Colonic mucosa (tissue), 4 donors: ENCODE results near the gene KCNK6. TPM values are rescaled to one million over a fixed set of nuclear protein-coding genes. Genes with fewer than 3 reads are reported as not detected.

Experiments used
- DNase-seq: peaks from one replicate; pipeline ENCODE4 v3.0.0-alpha.2; 2020
- H3K27ac ChIP-seq: fragments of 200-600 bp; one replicate; pipeline ENCODE4 v1.8.0; 2021
- H3K27me3 ChIP-seq: fragments of 200-600 bp; one replicate; pipeline ENCODE4 v1.8.0; 2021
- H3K36me3 ChIP-seq: fragments of 200-600 bp; one replicate; pipeline ENCODE4 v1.8.0; 2021
- H3K4me1 ChIP-seq: fragments of 200-600 bp; one replicate; pipeline ENCODE4 v1.8.0; 2021; ENCODE audit warnings: mild to moderate bottlenecking
- H3K4me3 ChIP-seq: fragments of 200-600 bp; one replicate; pipeline ENCODE4 v1.8.0; 2021
- H3K9ac ChIP-seq, 2 donors: one replicate each; pipeline ENCODE4 v1.7.0; 2013; ENCODE audit warnings: control low read depth in 2 of 2, low read depth in 2 of 2, low read length in 2 of 2
- H3K9me3 ChIP-seq: fragments of 200-600 bp; one replicate; pipeline ENCODE4 v1.8.0; 2021
- CTCF ChIP-seq: fragments of 200-600 bp; IDR thresholded peaks from one replicate; pipeline ENCODE4 v1.8.0; 2022; ENCODE audit warnings: antibody characterized with exemption, mild to moderate bottlenecking
- intact Hi-C: fragments of 100-400 bp; cut with DNase I; formaldehyde crosslinking; loops from one replicate; pipeline ENCODE4 v1.14.1; 2022
- total RNA-seq, 2 donors: library from RNA; stranded (reverse); fragmentation: NEBNext Ultra II Directional in 1 of 2; extraction: Animal tissue kit (Norgen Biotek cat#: 25700) in 1 of 2; gene quantifications; one replicate each; pipeline ENCODE4 v1.2.1, GENCODE V29; 2021
- donor health status: healthy.
- donor health status: DM: no; HTN: no; CAD: no.
- donor health status: DM: no; HTN: no; CAD: no.

The KCNK6 gene
- total RNA-seq, 2 donors from 2014 or later = 19.8 to 23.4 TPM

GRCh38 chr19:38298821-38299680 is 20.6 kb upstream of the KCNK6 start:
- no peak for TF ChIP-seq CTCF
- intact Hi-C loops = no loop called here
- no peaks in the 10 kb centered on the region for H3K4me1 ChIP-seq

GRCh38 chr19:38303517-38304351 is 15.9 kb upstream of the KCNK6 start, which contains the start of gene C19orf33:
C19orf33 (plus strand) TSS chr19:38304251; CDS start chr19:38304262, 11 bp downstream.
- peak; percentile 92 for DNase-seq
- intact Hi-C loops = no loop called here
- Histone ChIP-seq H3K9ac (peak within 1 kb of the TSS; percentile 84 to 98), H3K4me1 (no peaks in the 10 kb centered on the region), H3K4me3 (peak within 1 kb of the TSS; percentile 42), H3K27ac (peak within 1 kb of the TSS; percentile 84), H3K9me3 (no peaks in the 10 kb centered on the region), H3K27me3 (no peaks in the 10 kb centered on the region), H3K36me3 (no peaks in the 10 kb centered on the region)
- TF ChIP-seq CTCF = no peak

More at GRCh38 chr19:38298821-38299680, 20.6 kb upstream of the KCNK6 start:
- no peaks in the 10 kb centered on the region for H3K27me3 ChIP-seq
- H3K4me3 ChIP-seq = no peak overlapping the region
- no peaks in the 10 kb centered on the region for H3K36me3 ChIP-seq
- H3K9ac ChIP-seq = no peak overlapping the region
- no peaks in the 10 kb centered on the region for H3K9me3 ChIP-seq
- peak overlapping the region; percentile 67 for H3K27ac ChIP-seq
- DNase-seq = no peak

GRCh38 chr19:38304352-38304865 is 15.2 kb upstream of the KCNK6 start:
- H3K36me3 ChIP-seq = no peaks in the 10 kb centered on the region
- H3K9ac ChIP-seq = peak overlapping the region; percentile 84 to 98
- H3K27me3 ChIP-seq = no peaks in the 10 kb centered on the region
- peak overlapping the region; percentile 84 for H3K27ac ChIP-seq
- no peaks in the 10 kb centered on the region for H3K9me3 ChIP-seq
- peak overlapping the region; percentile 42 for H3K4me3 ChIP-seq
- no peak for TF ChIP-seq CTCF
- intact Hi-C loops = no loop called here
- DNase-seq = no peak
- H3K4me1 ChIP-seq = no peaks in the 10 kb centered on the region

GRCh38 chr19:38304866-38305429 is 14.7 kb upstream of the KCNK6 start:
- H3K4me1 ChIP-seq = no peaks in the 10 kb centered on the region
- H3K27ac ChIP-seq = peak overlapping the region; percentile 84
- no peaks in the 10 kb centered on the region for H3K9me3 ChIP-seq
- no peak for TF ChIP-seq CTCF
- peak overlapping the region; percentile 42 for H3K4me3 ChIP-seq
- H3K36me3 ChIP-seq = no peaks in the 10 kb centered on the region
- peak; percentile 96 for DNase-seq
- intact Hi-C loops = no loop called here
- H3K9ac ChIP-seq = peak overlapping the region; percentile 84 to 98
- no peaks in the 10 kb centered on the region for H3K27me3 ChIP-seq

GRCh38 chr19:38306236-38306635 is 13.4 kb upstream of the KCNK6 start:
- Histone ChIP-seq H3K9ac (no peak overlapping the region), H3K36me3 (no peaks in the 10 kb centered on the region), H3K4me3 (no peak overlapping the region), H3K27ac (no peak overlapping the region), H3K4me1 (no peaks in the 10 kb centered on the region), H3K9me3 (no peaks in the 10 kb centered on the region), H3K27me3 (no peaks in the 10 kb centered on the region)
- no peak for TF ChIP-seq CTCF
- intact Hi-C loops = no loop called here
- DNase-seq = no peak
